H1 (cell line): Measurements from ENCODE around the gene SORCS3. TPM values are rescaled to one million over a fixed set of nuclear protein-coding genes. Genes with fewer than 3 reads are reported as not detected.
"Not testable (repeated sequence)": the region's sequence is repeated elsewhere in the genome, so short reads cannot be mapped to it uniquely, and the experiment has no call there.

ENCODE experiments used
- CTCF ChIA-PET: fragments of 300-600 bp; sonication (Branson Sonifier 250); formaldehyde crosslinking; loops from one replicate; lab custom pipeline; 2021; ENCODE audit not compliant: partially characterized antibody; lab: Charles Lee
- POLR2A ChIA-PET: fragments of 300-600 bp; sonication (Branson Sonifier 250); formaldehyde crosslinking; loops from one replicate; lab custom pipeline; 2021; ENCODE audit warnings: inconsistent platforms; ENCODE audit not compliant: partially characterized antibody; lab: Charles Lee
- DNase-seq, 2 experiments: peaks; one replicate each; pipeline versions ENCODE4 v3.0.0 to v3.0.0-alpha.2; 2010 to 2022; ENCODE audit warnings: low spot score in 2 of 2, low read depth in 1 of 2, mixed read lengths in 1 of 2
- FAIRE-seq: peaks from 2 replicates; lab custom pipeline; 2011; peaks lifted over from hg19 to GRCh38; lab: Jason Lieb, UNC
- H2AFZ ChIP-seq: 2 replicates; pipeline ENCODE4 v1.8.1; 2012; ENCODE audit warnings: low read length, inconsistent platforms
- H2AK5ac ChIP-seq: 2 replicates; pipeline ENCODE4 v1.6.1; 2013; ENCODE audit warnings: low read depth, low read length
- H2BK120ac ChIP-seq: replicated peaks from 2 replicates; pipeline ENCODE3; 2013; ENCODE audit warnings: low read depth, low read length, inconsistent platforms
- H2BK12ac ChIP-seq: 2 replicates; pipeline ENCODE4 v1.6.1; 2013; ENCODE audit warnings: low read depth, low read length
- H2BK15ac ChIP-seq: 2 replicates; pipeline ENCODE4 v1.6.1; 2013; ENCODE audit warnings: low read length
- H2BK20ac ChIP-seq: 2 replicates; pipeline ENCODE4 v1.6.1; 2013; ENCODE audit warnings: low read length
- H2BK5ac ChIP-seq: 2 replicates; pipeline ENCODE4 v1.6.1; 2013; ENCODE audit warnings: low read depth, low read length
- H3K14ac ChIP-seq: 2 replicates; pipeline ENCODE4 v1.6.1; 2013; ENCODE audit warnings: inconsistent platforms; ENCODE audit not compliant: insufficient read length
- H3K18ac ChIP-seq: 2 replicates; pipeline ENCODE4 v1.6.1; 2013; ENCODE audit warnings: low read length; ENCODE audit errors: extremely low read depth
- H3K23ac ChIP-seq: 2 replicates; pipeline ENCODE4 v1.6.1; 2013; ENCODE audit warnings: inconsistent platforms; ENCODE audit not compliant: insufficient read length
- H3K23me2 ChIP-seq: 2 replicates; pipeline ENCODE4 v1.6.1; 2013; ENCODE audit warnings: low read depth, low read length
- H3K27ac ChIP-seq: 2 replicates; pipeline ENCODE4 v1.6.1; 2011; ENCODE audit warnings: low read depth, low read length, inconsistent platforms
- H3K27me3 ChIP-seq, 4 experiments: replicated peaks in 1 of 4; 1 replicate in 1 of 4; 2 replicates in 3 of 4; pipeline versions ENCODE4 v1.6.1 to v1.8.1; 2011 to 2013; ENCODE audit warnings: low read length in 3 of 4, mild to moderate bottlenecking in 3 of 4, inconsistent platforms in 2 of 4, mixed read lengths in 2 of 4, moderate library complexity in 1 of 4; ENCODE audit not compliant: control insufficient read depth in 3 of 4, insufficient read depth in 3 of 4; ENCODE audit errors: extremely low read depth in 1 of 4
- H3K36me3 ChIP-seq, 4 experiments: 2 replicates each; pipeline versions ENCODE4 v1.6.1 to v1.8.1; 2011 to 2013; ENCODE audit warnings: mild to moderate bottlenecking in 4 of 4, low read length in 3 of 4, moderate library complexity in 2 of 4, control low read depth in 1 of 4, inconsistent platforms in 1 of 4; ENCODE audit not compliant: insufficient read depth in 4 of 4, control insufficient read depth in 2 of 4
- H3K4ac ChIP-seq: replicated peaks from 2 replicates; pipeline ENCODE3; 2013; ENCODE audit warnings: low read length, low read depth, mixed read lengths, inconsistent platforms; ENCODE audit not compliant: insufficient read length
- H3K4me1 ChIP-seq, 4 experiments: replicated peaks in 1 of 4; 1 replicate in 1 of 4; 2 replicates in 3 of 4; pipeline versions ENCODE4 v1.6.1 to v1.8.1; 2011 to 2013; ENCODE audit warnings: low read length in 3 of 4, inconsistent platforms in 2 of 4, mixed read lengths in 1 of 4; ENCODE audit not compliant: insufficient read depth in 4 of 4, control insufficient read depth in 3 of 4
- H3K4me2 ChIP-seq, 2 experiments: 2 replicates each; pipeline versions ENCODE4 v1.6.1 to v1.8.1; 2011 to 2013; ENCODE audit warnings: low read depth in 2 of 2, low read length in 2 of 2, control low read depth in 1 of 2, inconsistent platforms in 1 of 2, mild to moderate bottlenecking in 1 of 2; ENCODE audit not compliant: insufficient read depth in 1 of 2
- H3K4me3 ChIP-seq, 4 experiments: fragments of 200-600, 300-600 bp in 1 of 4; sonication (generic), shearing (Covaris generic), sonication (Bioruptor Twin) in 1 of 4; 2 replicates each; pipeline versions ENCODE4 v1.5.1 to v1.8.1; 2011 to 2016; ENCODE audit warnings: low read length in 4 of 4, low read depth in 3 of 4, control low read depth in 2 of 4, inconsistent platforms in 2 of 4, mild to moderate bottlenecking in 2 of 4, mixed read lengths in 1 of 4, moderate library complexity in 1 of 4; ENCODE audit not compliant: insufficient read depth in 2 of 4; ENCODE audit errors: extremely low read depth in 1 of 4
- H3K56ac ChIP-seq: replicated peaks from 2 replicates; pipeline ENCODE3; 2013; ENCODE audit warnings: low read depth, mild to moderate bottlenecking, mixed read lengths, low read length, inconsistent platforms; ENCODE audit not compliant: insufficient read length
- H3K79me1 ChIP-seq: 2 replicates; pipeline ENCODE4 v1.6.1; 2013; ENCODE audit warnings: low read depth, low read length, control low read depth
- H3K79me2 ChIP-seq, 2 experiments: 2 replicates each; pipeline versions ENCODE4 v1.6.1 to v1.8.1; 2012 to 2013; ENCODE audit warnings: low read length in 2 of 2, mild to moderate bottlenecking in 2 of 2, inconsistent platforms in 1 of 2; ENCODE audit not compliant: insufficient read depth in 2 of 2, control insufficient read depth in 1 of 2
- H3K9ac ChIP-seq, 4 experiments: replicated peaks in 1 of 4; 1 replicate in 1 of 4; 2 replicates in 3 of 4; pipeline versions ENCODE4 v1.6.1 to v1.8.1; 2011 to 2013; ENCODE audit warnings: low read depth in 3 of 4, low read length in 3 of 4, control low read depth in 2 of 4, mild to moderate bottlenecking in 2 of 4, moderate library complexity in 2 of 4, inconsistent platforms in 1 of 4; ENCODE audit errors: extremely low read depth in 1 of 4
- H3K9me3 ChIP-seq, 2 experiments: 2 replicates each; pipeline versions ENCODE4 v1.6.1 to v1.8.1; 2012 to 2013; ENCODE audit warnings: mild to moderate bottlenecking in 2 of 2, moderate library complexity in 2 of 2, control low read depth in 1 of 2, inconsistent platforms in 1 of 2, low read depth in 1 of 2, low read length in 1 of 2, mixed read lengths in 1 of 2; ENCODE audit not compliant: insufficient read depth in 2 of 2
- H4K20me1 ChIP-seq, 2 experiments: replicated peaks in 1 of 2; 2 replicates each; pipeline versions ENCODE3 to v1.8.1; 2011 to 2013; ENCODE audit warnings: inconsistent platforms in 2 of 2, low read length in 2 of 2, mild to moderate bottlenecking in 1 of 2; ENCODE audit not compliant: insufficient read depth in 2 of 2, control insufficient read depth in 1 of 2
- H4K5ac ChIP-seq: 2 replicates; pipeline ENCODE4 v1.6.1; 2013; ENCODE audit warnings: low read length, low read depth, mixed read lengths, inconsistent platforms; ENCODE audit not compliant: insufficient read length
- H4K8ac ChIP-seq: 2 replicates; pipeline ENCODE4 v1.8.0; 2013; ENCODE audit warnings: mild to moderate bottlenecking, moderate library complexity, low read length, inconsistent platforms; ENCODE audit not compliant: insufficient read depth; ENCODE audit errors: extremely low read depth
- H4K91ac ChIP-seq: replicated peaks from 2 replicates; pipeline ENCODE3; 2013; ENCODE audit warnings: low read length, mixed read lengths, inconsistent platforms; ENCODE audit not compliant: insufficient read length
- WGBS, 2 experiments: shearing (Covaris generic) in 1 of 2; methylation state at CpG; one replicate each; pipeline versions ENCODE4 v1.1.6 to v1.1.7; 2013 to 2015; ENCODE audit warnings: low lambda C conversion rate in 2 of 2, mixed read lengths in 2 of 2, inconsistent platforms in 1 of 2, low coverage in 1 of 2, missing lambda C conversion rate in 1 of 2; ENCODE audit not compliant: insufficient replicate concordance in 2 of 2, insufficient coverage in 1 of 2, insufficient read length in 1 of 2; ENCODE audit errors: extremely low coverage in 1 of 2, missing lambda C conversion rate in 1 of 2; 5-methylcytosine and 5-hydroxymethylcytosine counted together
- polyA plus RNA-seq, 7 experiments: library from polyadenylated mRNA; depleted of rRNA in 3 of 7; stranded (reverse) in 5 of 7; unstranded in 2 of 7; fragments of >200 nt in 5 of 7; fragments of 200-250 nt in 2 of 7; gene quantifications; 1 replicate in 5 of 7; 2 replicates in 1 of 7; 4 replicates in 1 of 7; pipeline versions ENCODE4 v1.2.1 to v1.2.3, GENCODE V29; 2011 to 2013; ENCODE audit warnings: missing spikeins in 2 of 7, mixed read lengths in 2 of 7
- total RNA-seq: library from RNA; stranded (reverse); fragmentation: NEBNext Ultra II Directional; extraction: Animal tissue kit (Norgen Biotek cat#: 25700); gene quantifications from 2 replicates; pipeline ENCODE4 v1.2.1, GENCODE V29; 2021

Gene SORCS3
- total and polyA plus RNA-seq, 2 of the 8 experiments (the other 6 are each of a cell fraction or from before 2014, with no cell fraction given), result 0.26 to 0.88 TPM

DNA sequence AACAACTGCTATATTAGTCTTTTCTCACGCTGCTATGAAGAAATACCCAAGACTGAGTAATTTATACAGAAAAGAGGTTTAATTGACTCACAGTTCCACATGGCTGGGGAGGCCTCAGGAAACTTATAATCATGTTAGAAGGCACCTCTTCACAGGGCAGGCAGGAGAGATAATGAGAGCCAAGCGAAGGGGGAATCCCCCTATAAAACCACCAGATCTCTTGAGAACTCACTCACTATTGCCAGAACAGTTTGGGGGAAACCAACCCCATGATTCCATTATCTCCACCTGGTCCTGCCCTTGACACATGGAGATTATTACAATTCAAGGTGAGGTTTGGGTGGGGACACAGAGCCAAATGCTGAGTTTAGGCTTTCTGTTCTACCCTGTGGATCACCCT is 89.5 kb downstream of the SORCS3 start:
- H2BK15ac ChIP-seq, DNase-seq, H3K79me2 ChIP-seq, H3K23ac ChIP-seq, H2BK5ac ChIP-seq, H3K4me3 ChIP-seq, H3K4me2 ChIP-seq, H4K91ac ChIP-seq, H3K9ac ChIP-seq, POLR2A ChIA-PET, H3K36me3 ChIP-seq, H3K4me1 ChIP-seq, H2BK20ac ChIP-seq, H4K5ac ChIP-seq, H2BK12ac ChIP-seq, H2AFZ ChIP-seq, H3K56ac ChIP-seq, H3K79me1 ChIP-seq, CTCF ChIA-PET, H3K27ac ChIP-seq, H3K23me2 ChIP-seq, H2AK5ac ChIP-seq, H2BK120ac ChIP-seq, FAIRE-seq, H3K27me3 ChIP-seq, H4K20me1 ChIP-seq, H3K18ac ChIP-seq, H3K14ac ChIP-seq, H3K4ac ChIP-seq, H4K8ac ChIP-seq: not testable (repeated sequence)
- H3K9me3 ChIP-seq, result peaks cover 7 to 12% of the 10 kb centered on the region in 2 experiments
- WGBS, 2 experiments, result 76% methylated on average over 2 of the region's 2 CpGs; no CpG with 5 or more reads in 1 of the 2 experiments
